GM12874 (cell line): Measurements from ENCODE around the gene SREK1IP1.

Source experiments
- TF ChIP-seq, protein P1 (sequence below): IDR thresholded peaks from 2 replicates; pipeline ENCODE4 v1.5.1; 2011; ENCODE audit warnings: low read depth, mild to moderate bottlenecking, control low read depth, low read length, moderate library complexity; ENCODE audit not compliant: insufficient read depth

The SREK1IP1 gene

GRCh38 chr5:64680289-64680688 lies 88.2 kb downstream of the SREK1IP1 start:
- TF ChIP-seq, protein P1, sequence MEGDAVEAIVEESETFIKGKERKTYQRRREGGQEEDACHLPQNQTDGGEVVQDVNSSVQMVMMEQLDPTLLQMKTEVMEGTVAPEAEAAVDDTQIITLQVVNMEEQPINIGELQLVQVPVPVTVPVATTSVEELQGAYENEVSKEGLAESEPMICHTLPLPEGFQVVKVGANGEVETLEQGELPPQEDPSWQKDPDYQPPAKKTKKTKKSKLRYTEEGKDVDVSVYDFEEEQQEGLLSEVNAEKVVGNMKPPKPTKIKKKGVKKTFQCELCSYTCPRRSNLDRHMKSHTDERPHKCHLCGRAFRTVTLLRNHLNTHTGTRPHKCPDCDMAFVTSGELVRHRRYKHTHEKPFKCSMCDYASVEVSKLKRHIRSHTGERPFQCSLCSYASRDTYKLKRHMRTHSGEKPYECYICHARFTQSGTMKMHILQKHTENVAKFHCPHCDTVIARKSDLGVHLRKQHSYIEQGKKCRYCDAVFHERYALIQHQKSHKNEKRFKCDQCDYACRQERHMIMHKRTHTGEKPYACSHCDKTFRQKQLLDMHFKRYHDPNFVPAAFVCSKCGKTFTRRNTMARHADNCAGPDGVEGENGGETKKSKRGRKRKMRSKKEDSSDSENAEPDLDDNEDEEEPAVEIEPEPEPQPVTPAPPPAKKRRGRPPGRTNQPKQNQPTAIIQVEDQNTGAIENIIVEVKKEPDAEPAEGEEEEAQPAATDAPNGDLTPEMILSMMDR = peak; percentile 11; the same call in 1 of the 2 replicates

- TF ChIP-seq, protein P1 = no peak
These were observed 90.1 kb downstream of the SREK1IP1 start for GRCh38 chr5:64678374-64678773.

- TF ChIP-seq, protein P1 = no peak
These were observed 96.8 kb downstream of the SREK1IP1 start for GRCh38 chr5:64671678-64672077.

DNA sequence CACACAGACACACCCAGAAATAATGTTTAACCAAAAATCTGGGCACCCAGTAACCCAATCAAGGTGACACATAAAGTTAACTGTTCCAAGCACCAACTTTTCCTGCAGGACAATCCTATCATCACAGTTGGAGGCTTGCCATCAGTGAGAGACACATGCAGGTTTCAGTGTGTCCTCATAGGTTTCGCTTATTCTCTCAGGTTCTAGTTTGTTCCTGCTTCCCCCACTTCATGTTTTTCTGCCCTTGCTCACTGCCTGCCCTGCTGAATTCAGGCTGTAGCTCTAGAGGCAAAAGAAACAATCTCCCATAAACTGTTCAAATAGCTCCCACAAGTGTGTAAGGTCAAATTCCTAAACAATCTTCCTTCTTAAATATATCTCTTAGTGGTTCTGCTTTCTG lies 98.2 kb downstream of the SREK1IP1 start:
- TF ChIP-seq, protein P1 = no peak
